ENCODE data around the gene RNASE13. TPM values are rescaled to one million over a fixed set of nuclear protein-coding genes. Genes with fewer than 3 reads are reported as not detected.

RNASE13 gene
- total RNA-seq, 1 experiment from 2014 or later: not detected

DNA sequence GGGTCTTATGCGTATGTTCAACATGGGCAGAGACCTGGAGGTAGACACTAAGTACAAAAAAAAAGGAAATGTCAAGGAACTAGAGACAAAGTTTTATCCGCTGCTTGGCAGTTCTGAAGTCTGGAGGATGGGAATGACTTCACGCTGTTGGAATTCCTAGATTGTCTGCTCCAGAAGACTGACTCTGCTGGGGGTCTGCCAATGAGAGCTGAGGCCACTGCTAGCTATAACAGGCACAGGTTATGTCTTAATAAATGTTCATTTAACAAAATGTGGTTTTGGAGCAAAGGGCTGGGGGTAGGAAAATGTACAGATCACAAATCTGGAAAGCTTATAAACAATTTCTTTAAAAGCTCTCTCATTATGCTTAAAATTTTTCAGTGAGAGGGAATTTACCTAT is 28.9 kb upstream of the RNASE13 start:
- intact Hi-C loops (cut with micrococcal nuclease; ENCODE audit: unreplicated experiment): no loop called here

DNA sequence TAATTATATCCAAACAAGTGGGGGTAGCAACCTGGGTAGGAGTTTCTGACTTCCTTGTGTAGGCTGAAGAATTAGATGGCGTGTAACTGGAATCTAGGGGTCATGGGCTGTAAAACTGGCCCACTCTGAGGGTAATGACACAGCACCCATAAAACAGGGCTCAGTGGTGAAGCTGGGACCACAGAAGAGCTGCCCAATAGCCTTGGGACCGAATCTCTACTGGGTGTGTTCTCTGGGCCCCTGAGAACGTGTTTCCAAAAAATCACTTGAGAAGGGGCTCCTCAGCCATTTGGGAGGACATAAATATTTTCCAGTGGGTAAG is 26.7 kb upstream of the RNASE13 start:
- Histone ChIP-seq H3K4me3 (ENCODE audit: low read depth, low read length, poor library complexity, severe bottlenecking) (no peak overlapping the region), H3K27ac (ENCODE audit: low read depth, low read length, poor library complexity, severe bottlenecking) (no peak overlapping the region), H3K9me3 (ENCODE audit: low read depth, low read length, poor library complexity, severe bottlenecking) (no peaks in the 10 kb centered on the region), H3K27me3 (replicated peaks; ENCODE audit: insufficient read depth, low read depth, low read length, poor library complexity) (no peaks in the 10 kb centered on the region), H3K36me3 (ENCODE audit: insufficient read depth, low read length, poor library complexity, severe bottlenecking) (no peaks in the 10 kb centered on the region), H3K4me1 (ENCODE audit: insufficient read depth, low read length, poor library complexity, severe bottlenecking) (peaks cover 7% of the 10 kb centered on the region)
- no peak for DNase-seq (ENCODE audit: low spot score)
- ChIA-PET CTCF (no interaction called here), POLR2A (ENCODE audit: low non-redundant PET) (no interaction called here)
- no peak for TF ChIP-seq EZH2 (IDR thresholded peaks at IDR 0.05; ENCODE audit: borderline replicate concordance, low read depth, low read length, poor library complexity, severe bottlenecking)
- TF ChIP-seq CTCF (conservative IDR thresholded peaks at IDR 0.05; ENCODE audit: low read depth, low read length): no peak
- intact Hi-C loops (cut with micrococcal nuclease; ENCODE audit: unreplicated experiment): no loop called here
- no TSS peak for BruUV-seq (replicated peaks)

More for the DNA sequence above, 28.9 kb upstream of the RNASE13 start:
- no peaks in the 10 kb centered on the region for H3K36me3 ChIP-seq (ENCODE audit: insufficient read depth, low read length, poor library complexity, severe bottlenecking)
- peaks cover 7% of the 10 kb centered on the region for H3K4me1 ChIP-seq (ENCODE audit: insufficient read depth, low read length, poor library complexity, severe bottlenecking)
- no peaks in the 10 kb centered on the region for H3K27me3 ChIP-seq (replicated peaks; ENCODE audit: insufficient read depth, low read depth, low read length, poor library complexity)
- no TSS peak for BruUV-seq (replicated peaks)
- TF ChIP-seq CTCF (conservative IDR thresholded peaks at IDR 0.05; ENCODE audit: low read depth, low read length) (no peak), EZH2 (IDR thresholded peaks at IDR 0.05; ENCODE audit: borderline replicate concordance, low read depth, low read length, poor library complexity, severe bottlenecking) (no peak)
- POLR2A ChIA-PET (ENCODE audit: low non-redundant PET): no interaction called here
- H3K4me3 ChIP-seq (ENCODE audit: low read depth, low read length, poor library complexity, severe bottlenecking): no peak overlapping the region
- H3K9me3 ChIP-seq (ENCODE audit: low read depth, low read length, poor library complexity, severe bottlenecking): no peaks in the 10 kb centered on the region
- H3K27ac ChIP-seq (ENCODE audit: low read depth, low read length, poor library complexity, severe bottlenecking): no peak overlapping the region
- DNase-seq (ENCODE audit: low spot score): peak; percentile 62
- CTCF ChIA-PET: interaction anchor here (1.1 kb wide), 1 partner anchor 49 kb away, joined by 6 read pairs; no protein-coding TSS in a partner anchor

DNA sequence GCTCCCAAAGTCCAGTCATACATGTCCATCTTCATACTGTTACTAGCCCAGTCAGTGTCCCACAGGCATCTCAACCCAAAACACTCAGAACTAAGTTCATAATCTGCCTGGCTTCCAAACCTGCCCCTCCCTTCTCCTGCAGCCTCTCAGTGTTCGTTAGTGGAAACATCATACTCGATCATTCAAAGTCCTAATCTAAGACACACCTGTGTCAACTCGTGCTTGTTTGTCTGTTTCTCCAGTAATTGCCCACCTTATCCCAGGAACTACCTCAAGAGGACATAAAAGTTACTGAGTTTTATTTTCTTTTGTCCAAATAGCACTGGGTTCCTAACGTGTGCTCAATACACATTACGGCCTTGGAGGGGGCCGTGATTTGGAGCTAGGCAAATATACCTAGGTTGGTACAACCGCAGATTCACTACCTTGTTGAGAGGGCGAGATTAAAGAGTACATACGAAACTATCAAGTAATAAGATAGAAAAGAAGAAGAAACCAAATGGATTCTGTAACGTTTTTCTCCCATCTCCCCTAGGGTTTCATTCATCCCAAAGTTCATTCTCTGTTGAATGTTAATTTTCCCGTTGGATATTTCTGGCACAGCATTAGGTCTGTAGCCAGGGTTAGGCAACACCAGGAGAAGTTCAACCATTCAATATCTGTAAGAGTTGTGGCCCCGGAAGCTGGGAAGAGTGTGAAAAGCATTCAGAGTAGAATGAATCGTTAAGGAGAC is 26.2 kb upstream of the RNASE13 start:
- CTCF ChIA-PET: no interaction called here
- no TSS peak for BruUV-seq (replicated peaks)
- no peak for DNase-seq (ENCODE audit: low spot score)
- Histone ChIP-seq H3K4me3 (ENCODE audit: low read depth, low read length, poor library complexity, severe bottlenecking) (no peak overlapping the region), H3K36me3 (ENCODE audit: insufficient read depth, low read length, poor library complexity, severe bottlenecking) (no peaks in the 10 kb centered on the region), H3K9me3 (ENCODE audit: low read depth, low read length, poor library complexity, severe bottlenecking) (no peaks in the 10 kb centered on the region), H3K27me3 (replicated peaks; ENCODE audit: insufficient read depth, low read depth, low read length, poor library complexity) (no peaks in the 10 kb centered on the region), H3K27ac (ENCODE audit: low read depth, low read length, poor library complexity, severe bottlenecking) (no peak overlapping the region), H3K4me1 (ENCODE audit: insufficient read depth, low read length, poor library complexity, severe bottlenecking) (peaks cover 7% of the 10 kb centered on the region)
- intact Hi-C loops (cut with micrococcal nuclease; ENCODE audit: unreplicated experiment): no loop called here
- TF ChIP-seq EZH2 (IDR thresholded peaks at IDR 0.05; ENCODE audit: borderline replicate concordance, low read depth, low read length, poor library complexity, severe bottlenecking) (no peak), CTCF (conservative IDR thresholded peaks at IDR 0.05; ENCODE audit: low read depth, low read length) (no peak)
- POLR2A ChIA-PET (ENCODE audit: low non-redundant PET): no interaction called here
